Neuronal stem cell (in vitro differentiated cells): ENCODE results near the gene LRIG1.

Experiments used
- DNase-seq: peaks from one replicate; pipeline ENCODE4 v3.0.0-alpha.2; 2013; ENCODE audit warnings: low spot score
- H2AFZ ChIP-seq: one replicate; pipeline ENCODE4 v1.6.1; 2013; ENCODE audit warnings: mild to moderate bottlenecking, low read length, inconsistent platforms
- H2AK5ac ChIP-seq: 2 replicates; pipeline ENCODE4 v1.6.1; 2013; ENCODE audit warnings: low read depth, mild to moderate bottlenecking, inconsistent platforms, low read length, moderate library complexity, mixed read lengths
- H2BK120ac ChIP-seq: 2 replicates; pipeline ENCODE4 v1.6.1; 2013; ENCODE audit warnings: low read depth, mild to moderate bottlenecking, inconsistent platforms, low read length, moderate library complexity, mixed read lengths
- H2BK12ac ChIP-seq: one replicate; pipeline ENCODE4 v1.6.1; 2013; ENCODE audit warnings: low read length, inconsistent platforms
- H2BK15ac ChIP-seq: 2 replicates; pipeline ENCODE4 v1.6.1; 2013; ENCODE audit warnings: mild to moderate bottlenecking, low read length, inconsistent platforms, mixed read lengths
- H2BK5ac ChIP-seq: one replicate; pipeline ENCODE4 v1.6.1; 2013; ENCODE audit warnings: inconsistent platforms, mild to moderate bottlenecking, low read length, moderate library complexity
- H3K14ac ChIP-seq: one replicate; pipeline ENCODE4 v1.6.1; 2013; ENCODE audit warnings: low read length, inconsistent platforms
- H3K18ac ChIP-seq: 2 replicates; pipeline ENCODE4 v1.6.1; 2013; ENCODE audit warnings: low read length, inconsistent platforms
- H3K23ac ChIP-seq: 2 replicates; pipeline ENCODE4 v1.6.1; 2013; ENCODE audit warnings: low read depth, mild to moderate bottlenecking, mixed read lengths, low read length, inconsistent platforms; ENCODE audit not compliant: poor library complexity
- H3K27ac ChIP-seq: replicated peaks from 3 replicates; pipeline ENCODE4 v1.5.1; 2013; ENCODE audit warnings: low read length, inconsistent platforms
- H3K27me3 ChIP-seq, 3 experiments: 2 replicates each; pipeline ENCODE4 v1.6.1; 2013; ENCODE audit warnings: low read length in 3 of 3, mild to moderate bottlenecking in 2 of 3, inconsistent platforms in 1 of 3, low read depth in 1 of 3, mixed read lengths in 1 of 3, moderate library complexity in 1 of 3; ENCODE audit not compliant: control insufficient read depth in 3 of 3, insufficient read depth in 3 of 3
- H3K36me3 ChIP-seq, 2 donors: replicated peaks in 1 of 2; 2 replicates each; pipeline ENCODE4 v1.6.1; 2013; ENCODE audit warnings: low read length in 2 of 2; ENCODE audit not compliant: control insufficient read depth in 2 of 2, insufficient read depth in 2 of 2
- H3K4ac ChIP-seq: 2 replicates; pipeline ENCODE4 v1.6.1; 2013; ENCODE audit warnings: inconsistent platforms, mild to moderate bottlenecking, low read length, moderate library complexity
- H3K4me1 ChIP-seq, 2 donors: 1 replicate in 1 of 2; 2 replicates in 1 of 2; pipeline ENCODE4 v1.6.1; 2013; ENCODE audit warnings: low read length in 2 of 2, low read depth in 1 of 2; ENCODE audit not compliant: control insufficient read depth in 2 of 2, insufficient read depth in 1 of 2
- H3K4me2 ChIP-seq: one replicate; pipeline ENCODE4 v1.6.1; 2013; ENCODE audit warnings: mild to moderate bottlenecking, low read length, inconsistent platforms; ENCODE audit not compliant: insufficient read depth, poor library complexity, severe bottlenecking
- H3K4me3 ChIP-seq, 2 donors: 2 replicates each; pipeline ENCODE4 v1.5.1; 2013; ENCODE audit warnings: low read length in 2 of 2, mild to moderate bottlenecking in 2 of 2, inconsistent platforms in 1 of 2, moderate library complexity in 1 of 2
- H3K79me1 ChIP-seq: one replicate; pipeline ENCODE4 v1.6.1; 2013; ENCODE audit warnings: low read depth, mild to moderate bottlenecking, inconsistent platforms, low read length, moderate library complexity
- H3K9ac ChIP-seq: one replicate; pipeline ENCODE4 v1.6.1; 2013; ENCODE audit warnings: mild to moderate bottlenecking, low read depth, low read length, inconsistent platforms; ENCODE audit not compliant: poor library complexity
- H3K9me3 ChIP-seq, 2 donors: replicated peaks in 1 of 2; 2 replicates each; pipeline versions ENCODE3 to v1.6.1; 2013; ENCODE audit warnings: low read length in 2 of 2, mild to moderate bottlenecking in 2 of 2, inconsistent platforms in 1 of 2, low read depth in 1 of 2, mixed read lengths in 1 of 2, moderate library complexity in 1 of 2; ENCODE audit not compliant: control insufficient read depth in 2 of 2, insufficient read depth in 1 of 2
- H4K8ac ChIP-seq: one replicate; pipeline ENCODE4 v1.6.1; 2013; ENCODE audit warnings: low read depth, mild to moderate bottlenecking, inconsistent platforms, low read length, moderate library complexity
- H4K91ac ChIP-seq: one replicate; pipeline ENCODE4 v1.6.1; 2013; ENCODE audit warnings: low read length, low read depth, mild to moderate bottlenecking, inconsistent platforms; ENCODE audit not compliant: poor library complexity
- WGBS, 2 donors: extraction: QIAGEN DNeasy Blood & Tissue Kit; methylation state at CpG; one replicate each; pipeline ENCODE4 v1.1.7; 2013; ENCODE audit warnings: missing lambda C conversion rate in 2 of 2, mixed read lengths in 1 of 2; ENCODE audit not compliant: insufficient read length in 2 of 2, insufficient replicate concordance in 1 of 2; ENCODE audit errors: extremely low coverage in 2 of 2; 5-methylcytosine and 5-hydroxymethylcytosine counted together

LRIG1 gene

GRCh38 chr3:66354001-66354400 lies 146.8 kb downstream of the LRIG1 start:
- Histone ChIP-seq H3K4me3 (no peak overlapping the region), H3K4me1 (no peaks in the 10 kb centered on the region), H2AFZ (no peak overlapping the region), H4K91ac (no peak overlapping the region), H3K27me3 (no peaks in the 10 kb centered on the region), H2AK5ac (no peak overlapping the region), H3K4me2 (no peak overlapping the region), H2BK120ac (no peak overlapping the region), H3K18ac (no peak overlapping the region), H3K4ac (no peak overlapping the region), H4K8ac (no peak overlapping the region), H3K27ac (no peak overlapping the region), H2BK12ac (no peak overlapping the region), H3K9ac (no peak overlapping the region), H3K23ac (no peak overlapping the region), H3K36me3 (no peaks in the 10 kb centered on the region), H3K14ac (no peak overlapping the region), H2BK15ac (no peak overlapping the region), H2BK5ac (no peak overlapping the region), H3K79me1 (no peaks in the 10 kb centered on the region), H3K9me3 (no peaks in the 10 kb centered on the region)
- WGBS, 2 donors: no CpG with 5 or more reads among the region's 2 CpGs
- no peak for DNase-seq

- Histone ChIP-seq H3K27me3 (no peaks in the 10 kb centered on the region), H3K36me3 (no peaks in the 10 kb centered on the region), H3K4me3 (no peak overlapping the region), H2BK12ac (no peak overlapping the region), H2BK5ac (no peak overlapping the region), H2AFZ (no peak overlapping the region), H3K9ac (no peak overlapping the region), H2BK120ac (no peak overlapping the region), H3K4me1 (peaks cover 0 to 4% of the 10 kb centered on the region in 2 donors), H3K23ac (no peak overlapping the region), H3K9me3 (no peaks in the 10 kb centered on the region), H4K91ac (no peak overlapping the region), H3K4me2 (no peak overlapping the region), H2AK5ac (no peak overlapping the region), H3K4ac (no peak overlapping the region), H4K8ac (no peak overlapping the region), H3K27ac (no peak overlapping the region), H3K14ac (no peak overlapping the region), H3K79me1 (no peaks in the 10 kb centered on the region), H2BK15ac (no peak overlapping the region), H3K18ac (no peak overlapping the region)
- no peak for DNase-seq
- no CpG with 5 or more reads among the region's 6 CpGs for WGBS, 2 donors
Observed at GRCh38 chr3:66353530-66353929, 147.3 kb downstream of the LRIG1 start.

GRCh38 chr3:66353039-66353438 lies 147.8 kb downstream of the LRIG1 start:
- Histone ChIP-seq H3K14ac (no peak overlapping the region), H3K23ac (no peak overlapping the region), H3K36me3 (no peaks in the 10 kb centered on the region), H3K18ac (no peak overlapping the region), H2BK120ac (no peak overlapping the region), H2AK5ac (no peak overlapping the region), H3K9me3 (no peaks in the 10 kb centered on the region), H2AFZ (no peak overlapping the region), H3K9ac (no peak overlapping the region), H3K4me2 (no peak overlapping the region), H3K4ac (no peak overlapping the region), H4K91ac (no peak overlapping the region), H3K27me3 (no peaks in the 10 kb centered on the region), H3K4me3 (no peak overlapping the region), H2BK15ac (no peak overlapping the region), H2BK12ac (no peak overlapping the region), H4K8ac (no peak overlapping the region), H3K79me1 (no peaks in the 10 kb centered on the region), H3K27ac (no peak overlapping the region), H3K4me1 (peaks cover 0 to 4% of the 10 kb centered on the region in 2 donors), H2BK5ac (no peak overlapping the region)
- DNase-seq: no peak
- no CpG with 5 or more reads among the region's 3 CpGs for WGBS, 2 donors

GRCh38 chr3:66350601-66351000 lies 150.2 kb downstream of the LRIG1 start:
- Histone ChIP-seq H3K4me1 (peaks cover 0 to 4% of the 10 kb centered on the region in 2 donors), H3K18ac (no peak overlapping the region), H3K4me2 (no peak overlapping the region), H3K9me3 (peaks cover 0 to 8% of the 10 kb centered on the region in 2 donors), H3K14ac (no peak overlapping the region), H3K36me3 (no peaks in the 10 kb centered on the region), H4K91ac (no peak overlapping the region), H3K27me3 (no peaks in the 10 kb centered on the region), H2BK120ac (no peak overlapping the region), H3K27ac (no peak overlapping the region), H3K9ac (no peak overlapping the region), H3K79me1 (no peaks in the 10 kb centered on the region), H2BK12ac (no peak overlapping the region), H3K23ac (no peak overlapping the region), H4K8ac (no peak overlapping the region), H2BK5ac (no peak overlapping the region), H2AK5ac (no peak overlapping the region), H2AFZ (no peak overlapping the region), H3K4me3 (no peak overlapping the region), H2BK15ac (no peak overlapping the region), H3K4ac (no peak overlapping the region)
- no peak for DNase-seq
- WGBS, 2 donors: no CpG with 5 or more reads among the region's 8 CpGs
